ENCODE results near the gene CALR3. TPM values are rescaled to one million over a fixed set of nuclear protein-coding genes. Genes with fewer than 3 reads are reported as not detected.

The CALR3 gene
- total and polyA plus RNA-seq, 10 of the 15 experiments (the other 5 are each of a cell fraction or from before 2014, with no cell fraction given) = 0.05 to 0.45 (median 0.12) TPM; not detected in 2

DNA sequence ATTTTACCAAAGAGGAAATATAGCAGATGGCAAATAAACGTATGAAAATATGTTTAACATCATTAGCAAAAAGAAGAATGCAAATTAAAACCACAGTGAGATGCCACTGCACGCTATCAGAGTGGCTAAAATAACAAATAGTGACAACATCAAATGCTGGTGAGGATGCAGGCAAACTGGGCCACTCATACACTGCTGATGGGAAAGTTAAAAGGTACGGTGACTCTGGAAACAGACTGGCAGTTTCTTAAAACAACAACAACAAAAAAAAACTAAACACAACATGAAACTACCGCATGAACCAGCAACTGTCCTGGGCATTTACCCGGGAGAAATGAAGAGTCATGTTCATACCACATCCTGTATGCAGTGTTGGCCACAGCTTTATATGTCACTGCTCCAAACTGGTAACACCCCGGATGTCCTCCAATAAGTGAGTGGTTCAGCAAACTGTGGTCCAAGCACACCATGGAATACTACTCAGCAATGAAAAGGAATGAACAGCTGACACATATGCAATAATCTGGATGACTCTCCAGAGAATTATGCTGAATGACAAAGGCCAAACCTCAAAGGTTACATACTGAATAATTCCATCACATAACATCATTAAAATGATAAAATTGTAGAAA lies 46.5 kb downstream of the CALR3 start (continued):
- TF ChIP-seq, protein P1, sequence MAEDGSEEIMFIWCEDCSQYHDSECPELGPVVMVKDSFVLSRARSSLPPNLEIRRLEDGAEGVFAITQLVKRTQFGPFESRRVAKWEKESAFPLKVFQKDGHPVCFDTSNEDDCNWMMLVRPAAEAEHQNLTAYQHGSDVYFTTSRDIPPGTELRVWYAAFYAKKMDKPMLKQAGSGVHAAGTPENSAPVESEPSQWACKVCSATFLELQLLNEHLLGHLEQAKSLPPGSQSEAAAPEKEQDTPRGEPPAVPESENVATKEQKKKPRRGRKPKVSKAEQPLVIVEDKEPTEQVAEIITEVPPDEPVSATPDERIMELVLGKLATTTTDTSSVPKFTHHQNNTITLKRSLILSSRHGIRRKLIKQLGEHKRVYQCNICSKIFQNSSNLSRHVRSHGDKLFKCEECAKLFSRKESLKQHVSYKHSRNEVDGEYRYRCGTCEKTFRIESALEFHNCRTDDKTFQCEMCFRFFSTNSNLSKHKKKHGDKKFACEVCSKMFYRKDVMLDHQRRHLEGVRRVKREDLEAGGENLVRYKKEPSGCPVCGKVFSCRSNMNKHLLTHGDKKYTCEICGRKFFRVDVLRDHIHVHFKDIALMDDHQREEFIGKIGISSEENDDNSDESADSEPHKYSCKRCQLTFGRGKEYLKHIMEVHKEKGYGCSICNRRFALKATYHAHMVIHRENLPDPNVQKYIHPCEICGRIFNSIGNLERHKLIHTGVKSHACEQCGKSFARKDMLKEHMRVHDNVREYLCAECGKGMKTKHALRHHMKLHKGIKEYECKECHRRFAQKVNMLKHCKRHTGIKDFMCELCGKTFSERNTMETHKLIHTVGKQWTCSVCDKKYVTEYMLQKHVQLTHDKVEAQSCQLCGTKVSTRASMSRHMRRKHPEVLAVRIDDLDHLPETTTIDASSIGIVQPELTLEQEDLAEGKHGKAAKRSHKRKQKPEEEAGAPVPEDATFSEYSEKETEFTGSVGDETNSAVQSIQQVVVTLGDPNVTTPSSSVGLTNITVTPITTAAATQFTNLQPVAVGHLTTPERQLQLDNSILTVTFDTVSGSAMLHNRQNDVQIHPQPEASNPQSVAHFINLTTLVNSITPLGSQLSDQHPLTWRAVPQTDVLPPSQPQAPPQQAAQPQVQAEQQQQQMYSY (CRISPR knock-in tag; IDR thresholded peaks at IDR 0.05) = no peak
- TF ChIP-seq RAD21 (IDR thresholded peaks at IDR 0.05; ENCODE audit: insufficient read depth, low read depth, low read length) (no peak), IKZF2 (IDR thresholded peaks at IDR 0.05) (peak; percentile 79 to 81), RBBP5 (conservative IDR thresholded peaks at IDR 0.05) (no peak), EP300 (IDR thresholded peaks at IDR 0.05; ENCODE audit: borderline replicate concordance in 1 of 2, control insufficient read depth in 1 of 2, low read depth in 2 of 2, low read length in 2 of 2) (peak; percentile 94 to 97), TBL1XR1 (IDR thresholded peaks at IDR 0.05; ENCODE audit: low read depth, low read length) (0 out of 2 replicates have a peak, but pooled peaks have one; percentile 70)
- TF ChIP-seq, protein P2, sequence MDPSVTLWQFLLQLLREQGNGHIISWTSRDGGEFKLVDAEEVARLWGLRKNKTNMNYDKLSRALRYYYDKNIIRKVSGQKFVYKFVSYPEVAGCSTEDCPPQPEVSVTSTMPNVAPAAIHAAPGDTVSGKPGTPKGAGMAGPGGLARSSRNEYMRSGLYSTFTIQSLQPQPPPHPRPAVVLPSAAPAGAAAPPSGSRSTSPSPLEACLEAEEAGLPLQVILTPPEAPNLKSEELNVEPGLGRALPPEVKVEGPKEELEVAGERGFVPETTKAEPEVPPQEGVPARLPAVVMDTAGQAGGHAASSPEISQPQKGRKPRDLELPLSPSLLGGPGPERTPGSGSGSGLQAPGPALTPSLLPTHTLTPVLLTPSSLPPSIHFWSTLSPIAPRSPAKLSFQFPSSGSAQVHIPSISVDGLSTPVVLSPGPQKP (IDR thresholded peaks at IDR 0.05; ENCODE audit: low read depth, low read length) = no peak
- TF ChIP-seq, protein P3, sequence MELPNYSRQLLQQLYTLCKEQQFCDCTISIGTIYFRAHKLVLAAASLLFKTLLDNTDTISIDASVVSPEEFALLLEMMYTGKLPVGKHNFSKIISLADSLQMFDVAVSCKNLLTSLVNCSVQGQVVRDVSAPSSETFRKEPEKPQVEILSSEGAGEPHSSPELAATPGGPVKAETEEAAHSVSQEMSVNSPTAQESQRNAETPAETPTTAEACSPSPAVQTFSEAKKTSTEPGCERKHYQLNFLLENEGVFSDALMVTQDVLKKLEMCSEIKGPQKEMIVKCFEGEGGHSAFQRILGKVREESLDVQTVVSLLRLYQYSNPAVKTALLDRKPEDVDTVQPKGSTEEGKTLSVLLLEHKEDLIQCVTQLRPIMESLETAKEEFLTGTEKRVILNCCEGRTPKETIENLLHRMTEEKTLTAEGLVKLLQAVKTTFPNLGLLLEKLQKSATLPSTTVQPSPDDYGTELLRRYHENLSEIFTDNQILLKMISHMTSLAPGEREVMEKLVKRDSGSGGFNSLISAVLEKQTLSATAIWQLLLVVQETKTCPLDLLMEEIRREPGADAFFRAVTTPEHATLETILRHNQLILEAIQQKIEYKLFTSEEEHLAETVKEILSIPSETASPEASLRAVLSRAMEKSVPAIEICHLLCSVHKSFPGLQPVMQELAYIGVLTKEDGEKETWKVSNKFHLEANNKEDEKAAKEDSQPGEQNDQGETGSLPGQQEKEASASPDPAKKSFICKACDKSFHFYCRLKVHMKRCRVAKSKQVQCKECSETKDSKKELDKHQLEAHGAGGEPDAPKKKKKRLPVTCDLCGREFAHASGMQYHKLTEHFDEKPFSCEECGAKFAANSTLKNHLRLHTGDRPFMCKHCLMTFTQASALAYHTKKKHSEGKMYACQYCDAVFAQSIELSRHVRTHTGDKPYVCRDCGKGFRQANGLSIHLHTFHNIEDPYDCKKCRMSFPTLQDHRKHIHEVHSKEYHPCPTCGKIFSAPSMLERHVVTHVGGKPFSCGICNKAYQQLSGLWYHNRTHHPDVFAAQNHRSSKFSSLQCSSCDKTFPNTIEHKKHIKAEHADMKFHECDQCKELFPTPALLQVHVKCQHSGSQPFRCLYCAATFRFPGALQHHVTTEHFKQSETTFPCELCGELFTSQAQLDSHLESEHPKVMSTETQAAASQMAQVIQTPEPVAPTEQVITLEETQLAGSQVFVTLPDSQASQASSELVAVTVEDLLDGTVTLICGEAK (IDR thresholded peaks at IDR 0.05; ENCODE audit: borderline replicate concordance) = 0 out of 2 replicates have a peak, but pooled peaks have one; percentile 13

Measured in GM12878 (cell line).